ENCODE data around the gene MAPT.

MAPT gene

GRCh38 chr17:45850468-45850867, 43.9 kb upstream of the MAPT start:
- no peak for ATAC-seq
- TF ChIP-seq CREB5 (CRISPR knock-in tag; IDR thresholded peaks at IDR 0.05; ENCODE audit: low read depth), result no peak
- TF ChIP-seq SNAI2 (CRISPR knock-in tag; IDR thresholded peaks at IDR 0.05), result no peak
- TF ChIP-seq OSR1 (CRISPR knock-in tag; IDR thresholded peaks at IDR 0.05), result no peak
- no peak for TF ChIP-seq PATZ1 (CRISPR knock-in tag; IDR thresholded peaks at IDR 0.05; ENCODE audit: borderline replicate concordance)
- TF ChIP-seq TCF4 (CRISPR knock-in tag; IDR thresholded peaks at IDR 0.05; ENCODE audit: borderline replicate concordance), result no peak
- TF ChIP-seq ZFP30 (CRISPR knock-in tag; IDR thresholded peaks at IDR 0.05), result no peak

- TF ChIP-seq GLIS3 (CRISPR knock-in tag; IDR thresholded peaks at IDR 0.05) (no peak), SNAI2 (CRISPR knock-in tag; IDR thresholded peaks at IDR 0.05) (no peak)
- ATAC-seq, result no peak
Measured at GRCh38 chr17:45851022-45851421, 43.3 kb upstream of the MAPT start.

- ATAC-seq, result no peak
- TF ChIP-seq CREB5 (CRISPR knock-in tag; IDR thresholded peaks at IDR 0.05; ENCODE audit: low read depth), result no peak
- no peak for TF ChIP-seq ZFP3 (CRISPR knock-in tag; IDR thresholded peaks at IDR 0.05)
- no peak for TF ChIP-seq TSHZ2 (CRISPR knock-in tag; IDR thresholded peaks at IDR 0.05)
- no peak for TF ChIP-seq ESRRG (CRISPR knock-in tag; IDR thresholded peaks at IDR 0.05)
- no peak for TF ChIP-seq BACH2 (CRISPR knock-in tag; IDR thresholded peaks at IDR 0.05; ENCODE audit: borderline replicate concordance)
- no peak for TF ChIP-seq ZNF565 (CRISPR knock-in tag; conservative IDR thresholded peaks at IDR 0.05; ENCODE audit: low read depth)
Measured at GRCh38 chr17:45851464-45851863, 42.9 kb upstream of the MAPT start.

- ATAC-seq, result no peak
- TF ChIP-seq POU6F1 (CRISPR knock-in tag; IDR thresholded peaks at IDR 0.05; ENCODE audit: borderline replicate concordance, low read depth) (no peak), ZC3H10 (CRISPR knock-in tag; IDR thresholded peaks at IDR 0.05) (no peak), ESRRG (CRISPR knock-in tag; IDR thresholded peaks at IDR 0.05) (no peak), PPARA (CRISPR knock-in tag; IDR thresholded peaks at IDR 0.05; ENCODE audit: borderline replicate concordance) (no peak), CSRNP3 (CRISPR knock-in tag; IDR thresholded peaks at IDR 0.05) (no peak), ARNTL (CRISPR knock-in tag; IDR thresholded peaks at IDR 0.05; ENCODE audit: borderline replicate concordance, low read depth) (no peak), BACH2 (CRISPR knock-in tag; IDR thresholded peaks at IDR 0.05; ENCODE audit: borderline replicate concordance) (no peak), ZFP3 (CRISPR knock-in tag; IDR thresholded peaks at IDR 0.05) (no peak), RARB (CRISPR knock-in tag; IDR thresholded peaks at IDR 0.05) (no peak), OSR1 (CRISPR knock-in tag; IDR thresholded peaks at IDR 0.05) (no peak), ZNF70 (CRISPR knock-in tag; IDR thresholded peaks at IDR 0.05) (no peak), TOX (CRISPR knock-in tag; IDR thresholded peaks at IDR 0.05; ENCODE audit: borderline replicate concordance) (no peak), TSHZ2 (CRISPR knock-in tag; IDR thresholded peaks at IDR 0.05) (no peak), CSDC2 (CRISPR knock-in tag; IDR thresholded peaks at IDR 0.05) (no peak), ZFP30 (CRISPR knock-in tag; IDR thresholded peaks at IDR 0.05) (no peak), ZNF8 (CRISPR knock-in tag; IDR thresholded peaks at IDR 0.05) (no peak)
Measured at GRCh38 chr17:45851873-45852272, 42.5 kb upstream of the MAPT start.

Measured in SK-N-SH treated with all-trans-retinoic acid at 6 μM for 48 hours (cell line).